HL-60 (cell line): ENCODE data around the gene KRT12.
"Not testable (repeated sequence)": the region's sequence is repeated elsewhere in the genome, so short reads cannot be mapped to it uniquely, and the experiment has no call there.

Experiments used
- DNase-seq, 2 experiments: peaks; one replicate each; pipeline ENCODE4 v3.0.0-alpha.2; 2010 to 2020; ENCODE audit warnings: low read depth in 1 of 2, low spot score in 1 of 2
- H3K27ac ChIP-seq: fragments of 250-450 bp; sonication (Bioruptor Pico); replicated peaks from 2 replicates; pipeline ENCODE4 v1.5.1; 2020; ENCODE audit warnings: mild to moderate bottlenecking, moderate library complexity
- H3K27me3 ChIP-seq: fragments of 250-450 bp; sonication (Bioruptor Pico); 2 replicates; pipeline ENCODE4 v1.5.1; 2021; ENCODE audit warnings: mild to moderate bottlenecking, moderate library complexity; ENCODE audit not compliant: insufficient read depth, poor library complexity, severe bottlenecking
- H3K4me3 ChIP-seq: replicated peaks from 2 replicates; pipeline ENCODE4 v1.5.1; 2011; ENCODE audit warnings: mild to moderate bottlenecking, control low read depth, low read length; ENCODE audit not compliant: insufficient read depth
- CTCF ChIP-seq: IDR thresholded peaks from one replicate; pipeline ENCODE4 v1.5.1; 2011; ENCODE audit warnings: low read length, control low read depth, inconsistent platforms; ENCODE audit not compliant: insufficient read depth
- GABPA ChIP-seq: IDR thresholded peaks from 2 replicates; pipeline ENCODE4 v1.6.1; 2012; ENCODE audit warnings: low read depth
- POLR2AphosphoS5 ChIP-seq: IDR thresholded peaks from 2 replicates; pipeline ENCODE4 v1.6.1; 2012; ENCODE audit warnings: low read depth
- REST ChIP-seq: IDR thresholded peaks from 2 replicates; pipeline ENCODE4 v1.6.1; 2012; ENCODE audit warnings: low read depth; ENCODE audit not compliant: insufficient replicate concordance
- SPI1 ChIP-seq: IDR thresholded peaks from 2 replicates; pipeline ENCODE4 v1.6.1; 2012; ENCODE audit warnings: low read depth, mild to moderate bottlenecking, borderline replicate concordance

Gene KRT12

DNA sequence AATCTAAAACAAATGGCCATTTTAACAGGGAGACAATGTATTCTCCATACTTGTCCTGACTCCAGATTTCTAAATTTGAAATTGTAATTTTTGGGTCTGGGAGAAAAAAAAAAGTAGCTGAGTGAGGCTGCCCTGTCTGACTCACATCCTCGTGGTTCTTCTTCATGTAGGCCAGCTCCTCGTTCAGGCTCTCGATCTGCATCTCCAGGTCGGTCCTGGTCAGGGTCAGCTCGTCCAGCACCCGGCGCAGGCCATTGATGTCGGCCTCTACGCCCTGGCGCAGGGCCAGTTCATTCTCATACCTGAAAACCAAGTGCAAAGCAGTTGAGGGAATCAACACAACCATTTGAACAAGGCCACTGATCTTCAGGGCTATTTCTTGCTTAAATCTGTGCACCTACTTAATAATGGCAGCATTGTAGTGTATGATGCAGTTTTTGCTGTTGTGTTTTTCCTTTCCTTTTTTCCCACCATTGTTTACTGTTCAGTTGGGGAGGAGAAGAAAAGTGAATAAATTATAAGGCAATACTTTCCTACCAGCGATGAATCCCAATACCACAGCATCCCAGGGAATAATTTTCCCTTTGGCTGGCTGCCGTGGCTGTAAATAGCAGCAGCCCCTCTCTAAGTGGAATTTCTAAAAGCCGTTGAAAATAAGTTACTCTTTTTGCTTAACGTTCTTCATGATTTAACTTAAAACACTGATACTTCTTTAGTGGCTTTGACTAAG lies 2.2 kb downstream of the KRT12 start:
- no peak overlapping the region for H3K4me3 ChIP-seq
- H3K27ac ChIP-seq = no peak overlapping the region
- H3K27me3 ChIP-seq = peaks cover 6% of the 10 kb centered on the region
- TF ChIP-seq POLR2AphosphoS5 (no peak), SPI1 (no peak), CTCF (no peak), GABPA (no peak), REST (no peak)
- no peak for DNase-seq

DNA sequence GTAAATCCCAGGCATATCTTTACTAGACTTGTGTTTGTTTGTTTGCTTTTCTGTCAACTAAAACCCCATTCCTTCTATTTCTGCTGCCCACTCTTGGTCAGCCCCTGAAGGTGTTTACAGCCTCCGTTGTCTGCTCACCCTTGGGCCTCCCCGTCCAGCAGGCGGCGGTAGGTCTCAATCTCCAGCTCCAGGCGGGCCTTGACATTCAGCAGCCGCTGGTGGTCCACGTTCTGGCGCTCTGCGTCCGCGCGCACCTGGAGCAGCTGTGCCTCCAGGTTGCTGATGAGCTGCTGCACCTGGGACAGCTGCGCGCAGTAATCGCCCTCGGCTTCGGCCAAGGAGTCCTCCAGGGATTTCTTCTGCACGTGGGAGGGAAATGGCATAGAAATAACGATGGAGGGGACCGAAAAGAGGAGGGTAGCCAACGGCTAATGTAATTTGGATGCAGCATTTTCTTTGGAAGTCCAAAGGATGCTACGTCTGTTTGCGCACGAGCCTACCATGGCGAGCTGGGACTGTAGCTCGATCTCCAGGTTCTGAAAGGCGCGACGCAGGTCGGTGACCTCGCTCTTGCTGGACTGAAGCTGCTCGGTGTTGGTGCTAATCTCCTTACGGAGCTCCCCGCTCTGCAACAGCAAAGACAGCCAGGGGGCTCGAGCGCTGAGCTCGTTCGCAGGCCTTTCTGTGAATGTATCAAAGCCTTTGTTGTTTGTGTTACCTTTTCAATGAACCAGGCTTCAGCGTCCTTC lies 3.9 kb downstream of the KRT12 start:
- TF ChIP-seq POLR2AphosphoS5 (no peak), REST (no peak), SPI1 (no peak), CTCF (no peak), GABPA (no peak)
- H3K27me3 ChIP-seq = peaks cover 4% of the 10 kb centered on the region
- DNase-seq = no peak
- H3K27ac ChIP-seq = no peak overlapping the region
- no peak overlapping the region for H3K4me3 ChIP-seq

DNA sequence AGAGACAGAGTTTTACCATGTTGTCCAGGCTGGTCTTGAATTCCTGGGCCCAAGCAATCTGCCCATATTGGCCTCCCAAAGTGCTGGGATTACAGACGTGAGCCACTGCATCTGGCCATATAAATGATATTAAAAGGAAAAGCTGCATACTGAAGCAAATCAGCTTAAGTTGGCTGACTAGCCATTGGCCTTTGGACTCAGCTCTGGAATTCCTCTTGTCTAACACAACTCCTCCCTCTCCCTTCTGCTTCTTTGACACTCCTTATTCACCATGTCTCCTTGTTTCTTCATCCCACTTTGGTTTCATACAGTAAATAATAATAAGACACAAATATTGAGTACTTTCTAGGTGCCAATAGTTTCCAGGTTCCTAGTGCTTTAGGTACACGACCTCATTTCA lies 7.5 kb downstream of the KRT12 start:
- TF ChIP-seq POLR2AphosphoS5 (no peak), SPI1 (no peak), GABPA (no peak), CTCF (no peak), REST (no peak)
- no peak overlapping the region for H3K27ac ChIP-seq
- peaks cover 4% of the 10 kb centered on the region for H3K27me3 ChIP-seq
- no peak for DNase-seq
- no peak overlapping the region for H3K4me3 ChIP-seq

DNA sequence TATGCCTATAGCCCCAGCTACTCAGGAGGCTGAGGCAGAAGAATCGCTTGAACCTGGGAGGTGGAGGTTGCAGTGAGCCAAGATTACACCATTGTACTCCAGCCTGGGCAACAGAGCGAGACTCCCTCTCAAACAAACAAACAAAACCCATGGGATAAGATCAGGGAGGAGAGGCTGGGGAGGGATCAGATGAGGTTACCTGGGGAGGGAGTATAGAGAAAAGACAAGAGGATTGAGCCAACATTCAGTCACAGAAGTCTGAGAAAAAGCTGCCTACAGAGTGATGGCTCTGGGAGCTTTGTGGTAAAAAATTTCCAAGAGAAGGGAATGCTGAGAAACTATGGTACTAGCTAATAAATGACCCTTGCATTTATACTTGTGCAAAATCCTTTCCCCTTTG lies 8.4 kb downstream of the KRT12 start:
- not testable (repeated sequence) for DNase-seq, H3K27me3 ChIP-seq, H3K27ac ChIP-seq, H3K4me3 ChIP-seq
